A549 treated with ZK216348 at 1 μM for 4 hours (cell line): Measurements from ENCODE around the gene FHDC1. TPM values are rescaled to one million over a fixed set of nuclear protein-coding genes. Genes with fewer than 3 reads are reported as not detected.

Experiments used
- total RNA-seq: library from RNA; stranded (reverse); fragments of 200-300 nt; extraction: Qiagen RNA extraction; gene quantifications from 5 replicates; pipeline ENCODE4 v1.2.3, GENCODE V29; 2022; ENCODE audit warnings: low read depth

FHDC1 gene, protein sequence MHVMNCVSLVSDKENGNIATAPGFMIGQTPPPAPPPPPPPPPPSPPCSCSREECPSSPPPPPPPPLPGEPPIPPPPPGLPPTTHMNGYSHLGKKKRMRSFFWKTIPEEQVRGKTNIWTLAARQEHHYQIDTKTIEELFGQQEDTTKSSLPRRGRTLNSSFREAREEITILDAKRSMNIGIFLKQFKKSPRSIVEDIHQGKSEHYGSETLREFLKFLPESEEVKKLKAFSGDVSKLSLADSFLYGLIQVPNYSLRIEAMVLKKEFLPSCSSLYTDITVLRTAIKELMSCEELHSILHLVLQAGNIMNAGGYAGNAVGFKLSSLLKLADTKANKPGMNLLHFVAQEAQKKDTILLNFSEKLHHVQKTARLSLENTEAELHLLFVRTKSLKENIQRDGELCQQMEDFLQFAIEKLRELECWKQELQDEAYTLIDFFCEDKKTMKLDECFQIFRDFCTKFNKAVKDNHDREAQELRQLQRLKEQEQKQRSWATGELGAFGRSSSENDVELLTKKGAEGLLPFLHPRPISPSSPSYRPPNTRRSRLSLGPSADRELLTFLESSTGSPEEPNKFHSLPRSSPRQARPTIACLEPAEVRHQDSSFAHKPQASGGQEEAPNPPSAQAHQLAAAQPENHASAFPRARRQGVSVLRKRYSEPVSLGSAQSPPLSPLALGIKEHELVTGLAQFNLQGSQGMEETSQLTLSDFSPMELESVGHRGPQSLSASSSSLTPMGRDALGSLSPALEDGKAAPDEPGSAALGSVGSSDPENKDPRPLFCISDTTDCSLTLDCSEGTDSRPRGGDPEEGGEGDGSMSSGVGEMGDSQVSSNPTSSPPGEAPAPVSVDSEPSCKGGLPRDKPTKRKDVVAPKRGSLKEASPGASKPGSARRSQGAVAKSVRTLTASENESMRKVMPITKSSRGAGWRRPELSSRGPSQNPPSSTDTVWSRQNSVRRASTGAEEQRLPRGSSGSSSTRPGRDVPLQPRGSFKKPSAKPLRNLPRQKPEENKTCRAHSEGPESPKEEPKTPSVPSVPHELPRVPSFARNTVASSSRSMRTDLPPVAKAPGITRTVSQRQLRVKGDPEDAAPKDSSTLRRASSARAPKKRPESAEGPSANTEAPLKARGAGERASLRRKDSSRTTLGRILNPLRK
- 0.46 to 0.79 TPM (median 0.65 TPM) in 5 replicates for total RNA-seq

GRCh38 chr4:152935631-152936445 lies at the start of gene FHDC1:
TSS of gene FHDC1 (plus strand) at chr4:152936323. CDS start at chr4:152943058, 6,735 bp downstream.

Other genes with a start within 250 kb of the FHDC1 start
- gene TIGD4, start 156.6 kb upstream of the FHDC1 start, total RNA-seq = 0.14 to 0.35 TPM (median 0.26 TPM) in 5 replicates
- 11.2 to 18.7 TPM (median 14.9 TPM) in 5 replicates for gene ARFIP1, start 156.4 kb upstream of the FHDC1 start, total RNA-seq